ENCODE measurements around the gene ARHGAP26.
"Not testable (repeated sequence)": the region's sequence is repeated elsewhere in the genome, so short reads cannot be mapped to it uniquely, and the experiment has no call there.

ARHGAP26 gene

DNA sequence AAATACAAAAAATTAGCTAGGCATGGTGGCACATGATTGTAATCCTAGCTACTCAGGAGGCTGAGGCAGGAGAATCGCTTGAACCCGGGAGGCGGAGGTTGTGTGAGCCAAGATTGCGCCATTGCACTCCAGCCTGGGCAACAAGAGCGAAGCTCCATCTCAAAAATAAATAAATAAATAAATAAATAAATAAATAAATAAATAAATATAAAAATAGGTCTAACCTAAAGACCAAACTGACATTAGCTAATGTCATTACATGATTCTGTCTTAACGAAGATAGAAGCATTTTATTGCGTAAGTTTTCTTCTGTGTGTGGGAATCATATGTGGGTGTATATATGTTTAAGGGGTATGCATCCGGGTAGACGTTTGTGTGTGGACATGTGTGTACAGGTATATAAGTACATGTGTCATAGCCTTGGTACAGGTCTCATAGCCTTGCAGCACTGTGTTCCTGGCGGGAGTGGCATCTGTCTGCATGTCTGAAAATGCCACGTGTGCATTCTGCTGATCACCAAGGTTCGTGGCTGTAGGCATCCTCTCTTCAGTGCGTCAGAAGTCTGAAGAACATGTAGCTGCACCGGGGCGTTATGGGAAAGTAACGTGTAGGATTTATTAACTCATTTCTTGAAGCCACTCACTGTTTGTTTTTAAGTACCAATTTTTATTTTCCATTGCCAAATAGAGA is 335.2 kb downstream of the ARHGAP26 start:
- DNase-seq, result no peak

DNA sequence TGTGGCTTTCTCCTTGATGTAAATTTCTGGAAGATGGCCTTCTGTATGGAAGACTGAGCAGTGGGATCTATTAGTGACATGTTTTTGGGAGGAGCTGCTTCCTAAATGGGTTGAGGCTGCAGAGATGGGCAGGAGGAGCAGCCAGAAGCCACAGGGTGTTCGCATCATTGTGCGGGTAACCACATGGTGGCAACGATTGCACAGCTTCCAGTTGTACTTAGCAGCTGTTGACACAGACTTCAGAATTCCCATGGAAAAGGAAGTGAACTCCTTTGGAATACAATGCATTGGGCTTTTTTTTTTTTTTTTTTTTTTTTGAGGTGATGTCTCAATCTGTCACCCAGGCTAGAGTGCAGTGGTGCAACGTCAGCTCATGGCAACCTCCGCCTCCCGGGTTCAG is 336.0 kb downstream of the ARHGAP26 start:
- DNase-seq, result no peak

DNA sequence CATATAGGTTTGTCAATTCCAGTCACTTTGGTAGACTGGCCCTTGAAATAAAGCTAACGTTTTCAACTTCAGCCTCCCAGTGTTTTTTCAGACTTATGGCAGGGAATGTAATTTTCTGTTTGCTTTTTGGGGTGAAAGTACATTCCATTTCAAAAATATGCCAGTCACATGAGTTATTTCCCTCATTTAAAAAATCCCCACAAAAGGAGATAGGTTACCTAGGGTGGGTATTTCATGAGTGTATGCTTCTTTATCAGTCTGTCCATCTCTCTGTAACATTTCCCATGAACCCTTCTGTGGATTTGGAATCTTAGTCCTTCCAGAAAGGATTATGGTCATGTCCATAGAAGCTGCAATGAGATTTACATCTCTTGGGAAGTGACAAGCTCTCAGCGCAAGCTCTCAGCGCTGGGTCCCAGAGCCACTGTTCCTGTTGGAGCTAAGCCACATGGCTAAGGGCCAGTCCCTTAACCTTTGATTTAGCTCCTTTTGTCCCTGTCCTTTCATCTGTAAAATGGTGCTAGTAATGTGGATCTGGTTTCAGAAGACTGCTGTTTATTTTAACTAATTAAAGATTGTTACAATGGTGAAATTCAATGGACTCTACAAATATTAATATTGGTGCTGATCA is 338.4 kb downstream of the ARHGAP26 start:
- no peak for DNase-seq

- DNase-seq, result no peak
Observed at GRCh38 chr5:143110591-143110990, 340.4 kb downstream of the ARHGAP26 start.

DNA sequence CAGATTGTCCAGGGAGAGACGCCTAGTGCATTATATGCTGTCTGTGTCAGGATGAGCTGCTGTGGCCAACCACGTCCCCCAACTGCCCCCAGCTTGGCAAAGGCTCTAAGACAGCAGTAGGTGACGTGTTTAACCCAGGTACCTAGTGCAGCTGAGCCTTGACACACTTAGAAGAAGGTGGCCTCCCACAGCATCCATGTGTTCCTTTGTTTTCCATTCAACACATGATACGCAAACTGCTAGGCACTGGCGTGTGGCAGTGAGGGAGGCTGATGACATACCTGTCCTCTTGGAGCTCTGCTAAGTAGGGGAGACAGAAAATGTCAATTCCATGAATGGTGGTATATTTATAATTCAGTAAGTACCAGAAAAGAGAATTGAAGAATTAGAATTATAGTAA is 341.6 kb downstream of the ARHGAP26 start:
- DNase-seq, result no peak

GRCh38 chr5:143113461-143113860 is 343.3 kb downstream of the ARHGAP26 start:
- DNase-seq, result no peak

- DNase-seq, result no peak
Observed at GRCh38 chr5:143114481-143114880, 344.3 kb downstream of the ARHGAP26 start.

GRCh38 chr5:143115381-143115780 is 345.2 kb downstream of the ARHGAP26 start:
- no peak for DNase-seq

DNA sequence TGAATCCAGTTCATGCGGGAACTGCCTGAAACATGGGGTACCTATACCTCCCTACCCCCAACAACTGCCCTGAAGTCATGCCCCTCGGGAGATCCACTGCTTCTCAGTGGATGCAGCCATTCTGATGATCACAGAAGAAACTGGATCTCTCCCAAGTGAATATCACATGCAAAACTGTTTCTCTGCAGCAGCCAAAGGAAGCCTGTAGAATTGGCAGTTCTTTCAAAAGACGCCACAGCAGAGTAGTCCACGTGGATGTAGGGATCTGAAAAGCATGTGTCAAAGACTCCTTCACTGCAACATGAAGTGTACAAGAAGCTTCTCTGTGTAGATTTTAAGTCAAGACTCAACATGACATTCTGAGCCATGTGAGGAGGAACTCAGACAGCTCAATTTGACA is 346.6 kb downstream of the ARHGAP26 start:
- no peak for DNase-seq

- DNase-seq, result no peak
Observed at GRCh38 chr5:143117821-143118220, 347.6 kb downstream of the ARHGAP26 start.

DNA sequence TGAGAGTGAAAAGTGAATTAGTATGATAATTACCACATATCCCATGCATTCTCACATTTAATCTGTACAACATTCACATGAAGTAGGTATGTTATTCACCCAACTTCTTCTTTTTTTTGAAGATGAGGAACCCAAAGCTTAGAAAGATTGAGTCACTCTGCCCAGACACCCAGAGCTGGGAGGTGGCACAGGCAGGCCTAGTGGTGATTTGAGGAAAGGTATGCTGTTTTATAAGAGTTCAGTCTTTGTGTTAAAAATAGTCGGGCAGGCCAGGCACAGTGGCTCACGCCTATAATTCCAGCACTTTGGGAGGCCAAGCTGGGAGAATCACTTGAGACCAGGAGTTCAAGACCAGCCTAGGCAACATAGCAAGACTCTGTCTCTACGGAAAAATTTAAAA is 348.0 kb downstream of the ARHGAP26 start:
- no peak for DNase-seq

- not testable (repeated sequence) for DNase-seq
Observed at GRCh38 chr5:143118818-143119217, 348.6 kb downstream of the ARHGAP26 start.

DNA sequence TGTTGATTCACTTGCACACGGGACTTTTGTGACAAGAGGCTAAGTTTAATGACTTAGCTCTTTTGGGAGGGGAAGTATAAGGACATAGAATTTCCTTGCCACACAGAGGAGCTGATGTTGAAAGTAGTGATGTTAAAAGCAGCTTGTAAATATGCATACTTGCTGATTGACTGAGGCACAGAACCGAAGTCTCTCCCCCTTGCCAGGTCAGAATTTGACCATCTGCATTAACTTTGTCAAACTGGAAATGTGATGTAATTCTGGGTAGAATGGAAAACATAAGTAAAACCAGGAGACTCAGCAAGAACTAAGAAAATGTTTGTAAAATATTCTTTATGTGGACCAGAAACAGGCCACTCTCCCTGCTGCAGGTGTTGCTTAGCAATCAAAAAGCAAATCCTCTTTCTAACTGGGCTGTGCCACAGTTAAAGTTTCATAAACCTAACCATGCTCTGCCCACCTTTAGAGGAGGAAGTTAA is 349.2 kb downstream of the ARHGAP26 start:
- DNase-seq, result no peak

- DNase-seq, result no peak
Observed at GRCh38 chr5:143119881-143120341, 349.7 kb downstream of the ARHGAP26 start.

DNA sequence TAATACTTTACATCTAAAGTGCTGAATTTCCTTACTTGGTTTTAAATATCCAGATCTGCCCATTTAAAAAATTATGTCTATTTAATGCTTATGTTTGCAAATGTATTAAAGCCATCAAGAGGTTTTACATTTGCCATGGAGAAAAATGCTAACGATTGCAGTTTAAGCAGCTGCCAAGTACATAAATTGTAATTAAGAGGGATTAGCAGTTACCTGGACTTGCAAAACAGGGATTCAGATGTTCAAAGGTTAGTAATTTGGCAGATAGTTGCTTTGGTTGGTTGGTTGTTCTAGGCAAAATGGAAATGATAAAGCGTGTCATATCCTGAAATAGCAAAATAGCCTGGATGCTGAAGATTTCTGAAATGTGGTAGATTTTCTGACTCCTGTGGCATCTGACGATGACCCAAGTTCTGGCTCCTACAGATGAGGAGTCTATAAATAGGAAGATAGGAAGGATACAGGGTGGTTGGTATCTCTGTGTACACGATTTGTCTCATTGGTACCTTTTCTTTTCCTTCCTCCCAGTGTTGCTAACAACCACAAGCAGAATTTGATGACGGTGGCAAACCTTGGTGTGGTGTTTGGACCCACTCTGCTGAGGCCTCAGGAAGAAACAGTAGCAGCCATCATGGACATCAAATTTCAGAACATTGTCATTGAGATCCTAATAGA is 350.4 kb downstream of the ARHGAP26 start:
- DNase-seq, result no peak

GRCh38 chr5:143121135-143121475 is 350.9 kb downstream of the ARHGAP26 start:
- DNase-seq, result no peak

DNA sequence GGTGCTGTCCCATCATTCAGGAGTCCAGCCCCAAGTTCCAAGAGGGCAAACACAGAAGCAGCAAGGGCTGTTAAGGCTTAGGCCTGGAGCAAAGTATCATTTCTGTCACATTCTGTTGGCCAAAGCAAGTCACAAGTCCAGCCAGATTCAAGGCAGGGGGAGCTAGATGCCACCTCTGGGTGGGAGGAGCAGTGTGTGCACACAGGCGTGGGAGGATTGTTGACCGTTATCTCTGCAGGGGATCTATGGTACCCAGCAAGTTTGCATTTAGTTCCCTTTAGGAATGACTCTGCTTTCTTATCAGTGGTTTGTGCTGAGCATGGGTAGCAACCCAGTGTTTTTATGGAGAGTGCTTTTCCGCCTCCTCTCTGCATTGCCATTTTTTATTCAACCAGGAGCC is 354.4 kb downstream of the ARHGAP26 start:
- no peak for DNase-seq

DNA sequence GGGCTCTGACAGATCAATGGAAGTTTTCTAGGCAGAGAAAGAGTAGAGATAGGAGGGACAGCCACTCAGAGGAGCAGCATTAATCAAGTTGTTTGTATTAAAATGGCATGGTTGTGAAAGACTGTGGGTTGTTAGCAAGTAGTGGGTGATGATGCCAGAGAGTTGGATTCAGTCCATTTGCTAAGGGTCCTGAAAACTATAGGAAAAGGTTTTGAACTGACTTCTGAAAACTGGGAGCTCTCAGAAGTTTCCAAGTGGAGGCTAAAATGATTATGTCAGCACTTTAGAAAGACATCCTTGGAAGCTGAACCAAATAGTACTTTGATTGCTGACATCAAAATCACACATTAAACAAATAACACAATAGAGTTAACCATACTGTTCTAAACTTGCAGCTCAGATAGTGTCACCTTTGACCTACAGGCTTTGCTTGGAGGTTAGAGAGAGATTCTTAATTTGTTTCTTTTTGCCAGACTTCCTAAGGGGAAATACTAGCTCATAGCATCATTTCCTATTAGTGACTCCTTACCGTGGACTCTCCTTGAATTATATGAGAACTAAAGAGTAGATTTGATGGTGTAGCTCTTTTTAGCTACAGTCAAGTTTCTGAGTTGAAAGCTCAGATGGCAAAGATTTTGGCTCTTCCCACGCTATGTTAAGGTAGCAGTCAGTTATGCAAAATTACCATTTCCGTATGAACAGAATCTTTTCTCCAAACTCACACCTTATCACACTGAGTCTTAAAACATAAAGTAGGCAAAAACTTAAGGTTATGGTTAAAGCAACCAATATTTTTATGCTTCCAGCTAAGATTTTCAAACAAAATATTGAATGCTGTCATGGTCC is 356.2 kb downstream of the ARHGAP26 start:
- no peak for DNase-seq

DNA sequence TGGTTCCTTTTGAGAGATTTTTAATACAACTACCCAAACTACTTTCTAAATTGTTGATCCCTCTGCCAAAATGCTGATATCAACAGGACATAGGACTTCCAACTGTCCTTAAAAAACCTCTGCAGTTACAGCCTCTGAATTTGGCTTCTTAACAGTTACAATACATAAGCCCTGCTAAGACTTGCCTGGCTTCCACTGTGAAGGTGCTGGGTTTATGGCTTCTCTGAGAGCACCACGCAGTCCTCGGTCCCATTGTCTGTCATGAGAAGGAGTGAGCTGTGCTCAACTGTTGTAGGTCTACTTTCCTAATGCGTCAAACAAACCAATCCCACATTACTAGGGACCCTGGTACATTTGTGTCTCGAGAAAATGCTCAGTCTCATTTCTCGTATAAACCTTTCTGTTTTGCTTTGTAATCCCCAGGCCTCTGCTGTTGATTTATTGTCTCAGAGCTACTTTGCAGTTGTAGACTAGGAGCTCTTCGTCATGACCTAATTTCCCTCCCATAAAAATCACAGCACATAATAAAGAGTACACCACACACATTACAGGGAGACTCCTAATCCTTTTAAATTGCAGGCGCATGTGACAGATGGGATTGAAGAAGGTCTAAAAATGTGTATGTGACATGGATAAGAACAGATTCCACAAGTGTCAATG is 358.4 kb downstream of the ARHGAP26 start:
- DNase-seq, result no peak

- DNase-seq, result no peak
Observed at GRCh38 chr5:143129203-143129602, 359.0 kb downstream of the ARHGAP26 start.

GRCh38 chr5:143129910-143130612 is 359.9 kb downstream of the ARHGAP26 start:
- no peak for DNase-seq

Data from NCI-H1436 treated with DMSO at 0.1 percent for 48 hours (cell line).